B cell (primary cell): Measurements from ENCODE around the gene SH3TC1. TPM values are rescaled to one million over a fixed set of nuclear protein-coding genes. Genes with fewer than 3 reads are reported as not detected.

Experiments
- ATAC-seq: fragments of 200-7000 bp; cut with Tn5 transposase; one replicate; pipeline ENCODE4 v1.10.0; 2021; ENCODE audit warnings: low read depth, mild to moderate bottlenecking, moderate number of reproducible peaks, moderate library complexity
- CTCF ChIA-PET: fragments of 350-600 bp; sonication (Branson Sonifier 250); formaldehyde crosslinking; loops from one replicate; lab custom pipeline; 2021; ENCODE audit warnings: antibody characterized with exemption, inconsistent platforms; lab: Charles Lee
- POLR2A ChIA-PET: fragments of 350-600 bp; sonication (Branson Sonifier 250); formaldehyde crosslinking; loops from one replicate; lab custom pipeline; 2021; ENCODE audit warnings: antibody characterized with exemption; lab: Charles Lee
- DNase-seq: peaks from one replicate; pipeline ENCODE4 v3.0.0; 2013
- H2AFZ ChIP-seq: 2 replicates; pipeline ENCODE4 v1.6.1; 2012; ENCODE audit warnings: mild to moderate bottlenecking, low read depth, low read length; ENCODE audit not compliant: insufficient read depth, poor library complexity, severe bottlenecking
- H3K27ac ChIP-seq, 2 donors: 1 replicate in 1 of 2; 2 replicates in 1 of 2; pipeline ENCODE4 v1.5.1; 2012 to 2013; ENCODE audit warnings: low read length in 2 of 2, mild to moderate bottlenecking in 2 of 2, moderate library complexity in 1 of 2
- H3K27me3 ChIP-seq, 4 experiments: fragments of 200-600 bp in 1 of 4; sonication (generic) in 1 of 4; replicated peaks in 1 of 4; 1 replicate in 2 of 4; 2 replicates in 2 of 4; pipeline versions ENCODE4 v1.6.1 to v1.7.0; 2013 to 2016; ENCODE audit warnings: low read length in 3 of 4, mild to moderate bottlenecking in 2 of 4, mixed read lengths in 1 of 4, moderate library complexity in 1 of 4; ENCODE audit not compliant: insufficient read depth in 4 of 4, control insufficient read depth in 3 of 4; ENCODE audit errors: control extremely low read depth in 1 of 4
- H3K36me3 ChIP-seq, 2 experiments: replicated peaks in 1 of 2; 1 replicate in 1 of 2; 2 replicates in 1 of 2; pipeline versions ENCODE4 v1.6.1 to v1.7.1; 2013; ENCODE audit warnings: low read length in 1 of 2; ENCODE audit not compliant: insufficient read depth in 2 of 2, control insufficient read depth in 1 of 2; ENCODE audit errors: control extremely low read depth in 1 of 2, extremely low read depth in 1 of 2
- H3K4me1 ChIP-seq, 2 donors: fragments of 200-600 bp in 1 of 2; sonication (generic) in 1 of 2; 1 replicate in 1 of 2; 2 replicates in 1 of 2; pipeline versions ENCODE4 v1.5.1 to v1.6.1; 2013 to 2017; ENCODE audit warnings: low read length in 2 of 2; ENCODE audit not compliant: control insufficient read depth in 2 of 2, insufficient read depth in 2 of 2
- H3K4me2 ChIP-seq: replicated peaks from 2 replicates; pipeline ENCODE3; 2012; ENCODE audit warnings: mild to moderate bottlenecking, low read depth, low read length; ENCODE audit not compliant: poor library complexity, severe bottlenecking
- H3K4me3 ChIP-seq, 5 experiments: fragments of 200-600 bp in 1 of 5; sonication (generic) in 1 of 5; 1 replicate in 3 of 5; 2 replicates in 2 of 5; pipeline versions ENCODE4 v1.5.1 to v1.7.0; 2011 to 2016; ENCODE audit warnings: low read length in 4 of 5, mild to moderate bottlenecking in 4 of 5, low read depth in 2 of 5, control low read depth in 1 of 5, moderate library complexity in 1 of 5; ENCODE audit not compliant: insufficient read depth in 1 of 5; ENCODE audit errors: control extremely low read depth in 1 of 5, extremely low read depth in 1 of 5
- H3K79me2 ChIP-seq: fragments of 200-600 bp; sonication (generic); one replicate; pipeline ENCODE4 v1.6.0; 2016; ENCODE audit warnings: low read length; ENCODE audit not compliant: control insufficient read depth, insufficient read depth
- H3K9ac ChIP-seq: fragments of 200-600 bp; sonication (generic); 2 replicates; pipeline ENCODE4 v1.6.1; 2017; ENCODE audit warnings: mild to moderate bottlenecking, low read length, moderate library complexity
- H3K9me3 ChIP-seq, 3 donors: one replicate each; pipeline versions ENCODE4 v1.6.1 to v1.7.1; 2013; ENCODE audit warnings: low read length in 2 of 3; ENCODE audit not compliant: control insufficient read depth in 2 of 3, insufficient read depth in 1 of 3; ENCODE audit errors: control extremely low read depth in 1 of 3
- H4K20me1 ChIP-seq: 2 replicates; pipeline ENCODE4 v1.6.0; 2012; ENCODE audit warnings: mild to moderate bottlenecking, low read length; ENCODE audit not compliant: insufficient read depth, control insufficient read depth, poor library complexity, severe bottlenecking
- H3K27ac Mint-ChIP-seq: one replicate; pipeline ENCODE4 v1.8.0; 2021; ENCODE audit warnings: mixed read lengths
- H3K27me3 Mint-ChIP-seq: one replicate; pipeline ENCODE4 v1.8.0; 2021; ENCODE audit warnings: mixed read lengths
- H3K4me1 Mint-ChIP-seq: one replicate; pipeline ENCODE4 v1.8.0; 2021; ENCODE audit warnings: mixed read lengths
- H3K4me3 Mint-ChIP-seq: one replicate; pipeline ENCODE4 v1.8.0; 2021; ENCODE audit warnings: mixed read lengths
- H3K9me3 Mint-ChIP-seq: one replicate; pipeline ENCODE4 v1.8.0; 2022; ENCODE audit warnings: mixed read lengths; ENCODE audit not compliant: insufficient read depth
- EZH2 ChIP-seq: IDR thresholded peaks from 2 replicates; pipeline ENCODE4 v1.6.1; 2012; ENCODE audit warnings: borderline replicate concordance, low read depth, mild to moderate bottlenecking, moderate library complexity, low read length; ENCODE audit not compliant: insufficient read depth, poor library complexity, severe bottlenecking
- WGBS: methylation state at CpG from one replicate; pipeline ENCODE4 v1.1.5; 2013; ENCODE audit warnings: missing lambda C conversion rate; ENCODE audit not compliant: insufficient coverage; 5-methylcytosine and 5-hydroxymethylcytosine counted together
- intact Hi-C: fragments of 100-400 bp; cut with micrococcal nuclease; formaldehyde crosslinking; loops from one replicate; pipeline ENCODE4 v1.10.0; 2022
- polyA plus RNA-seq: library from polyadenylated mRNA; depleted of rRNA; stranded (reverse); fragments of >200 nt; gene quantifications from 2 replicates; pipeline ENCODE4 v1.2.3, GENCODE V29; 2012
- total RNA-seq, 2 donors: library from RNA; stranded (reverse); fragments of 120-200 nt in 1 of 2; gene quantifications; 1 replicate in 1 of 2; 2 replicates in 1 of 2; pipeline versions ENCODE4 v1.2.3 to v1.2.4, GENCODE V29; 2013 to 2022
- TF ChIP-seq, protein P1 (sequence below): fragments of 200-600 bp; IDR thresholded peaks from one replicate; pipeline ENCODE4 v1.8.0; 2022; ENCODE audit warnings: antibody characterized with exemption, mild to moderate bottlenecking

The SH3TC1 gene
- total and polyA plus RNA-seq, 2 donors (not counting 1 experiment from before 2014, with no cell fraction given): 63.8 to 388 TPM

DNA sequence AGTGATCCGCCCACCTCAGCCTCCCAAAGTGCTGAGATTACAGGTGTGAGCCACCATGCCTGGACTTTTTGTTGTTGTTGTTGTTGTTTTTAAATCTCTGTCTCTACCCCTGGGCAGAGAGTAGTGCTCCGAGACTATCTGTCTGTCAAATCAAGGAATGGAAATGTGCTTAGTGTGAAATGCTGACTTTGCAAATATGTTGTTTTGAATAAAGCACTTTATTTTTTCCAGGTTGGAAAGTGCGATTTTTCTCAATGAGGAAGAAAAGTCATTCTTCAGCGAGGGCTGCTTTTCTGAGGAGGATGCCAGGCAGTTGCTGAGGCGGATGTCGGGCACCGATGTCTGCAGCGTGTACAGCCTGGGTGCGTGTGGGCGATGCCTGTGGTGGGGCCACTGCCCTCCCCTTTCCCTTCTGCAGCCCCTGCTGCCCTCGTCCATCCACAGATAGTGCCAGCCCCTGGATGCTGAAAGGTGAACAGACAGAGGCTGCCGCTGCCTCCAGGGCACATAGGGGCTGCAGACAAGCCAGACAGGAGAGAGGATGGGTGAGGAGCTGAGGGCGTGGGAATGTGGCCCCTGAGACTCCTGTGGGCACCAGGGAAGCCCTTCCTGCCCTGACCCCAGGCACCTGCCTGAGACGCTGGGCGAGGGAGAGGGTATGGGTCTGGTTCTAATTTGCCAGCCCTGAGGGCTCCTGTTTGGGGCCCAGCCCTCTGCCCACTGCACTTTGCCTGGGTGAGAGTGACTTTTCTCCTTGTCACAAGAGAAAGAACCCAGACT, 23.7 kb downstream of the SH3TC1 start:
- intact Hi-C loops: no loop called here
- ATAC-seq (no peak), DNase-seq (no peak)
- H3K9me3 Mint-ChIP-seq: no peaks in the 10 kb centered on the region
- no peak overlapping the region for H3K27ac Mint-ChIP-seq
- peaks cover 19% of the 10 kb centered on the region for H3K4me1 Mint-ChIP-seq
- Histone ChIP-seq H4K20me1 (peaks cover 21% of the 10 kb centered on the region), H3K79me2 (no peaks in the 10 kb centered on the region), H3K4me2 (no peak overlapping the region), H3K9me3 (no peaks in the 10 kb centered on the region), H3K27ac (no peak overlapping the region), H3K9ac (no peak overlapping the region), H2AFZ (no peak overlapping the region), H3K36me3 (peaks cover 7 to 92% of the 10 kb centered on the region in 2 experiments), H3K4me1 (peaks cover 0 to 8% of the 10 kb centered on the region in 2 donors), H3K27me3 (no peaks in the 10 kb centered on the region), H3K4me3 (no peak overlapping the region)
- CTCF ChIA-PET: interaction anchor here (1.6 kb wide), 1 partner anchor 46 kb away, joined by 5 read pairs; no protein-coding TSS in a partner anchor
- H3K27me3 Mint-ChIP-seq: no peaks in the 10 kb centered on the region
- WGBS: 98% methylated on average over 8 of the region's 15 CpGs
- POLR2A ChIA-PET: interaction anchor here (0.7 to 1.0 kb wide), 2 partner anchors 60 to 64 kb away, joined by 3 to 5 read pairs; no protein-coding TSS in a partner anchor
- TF ChIP-seq EZH2: no peak
- TF ChIP-seq, protein P1, sequence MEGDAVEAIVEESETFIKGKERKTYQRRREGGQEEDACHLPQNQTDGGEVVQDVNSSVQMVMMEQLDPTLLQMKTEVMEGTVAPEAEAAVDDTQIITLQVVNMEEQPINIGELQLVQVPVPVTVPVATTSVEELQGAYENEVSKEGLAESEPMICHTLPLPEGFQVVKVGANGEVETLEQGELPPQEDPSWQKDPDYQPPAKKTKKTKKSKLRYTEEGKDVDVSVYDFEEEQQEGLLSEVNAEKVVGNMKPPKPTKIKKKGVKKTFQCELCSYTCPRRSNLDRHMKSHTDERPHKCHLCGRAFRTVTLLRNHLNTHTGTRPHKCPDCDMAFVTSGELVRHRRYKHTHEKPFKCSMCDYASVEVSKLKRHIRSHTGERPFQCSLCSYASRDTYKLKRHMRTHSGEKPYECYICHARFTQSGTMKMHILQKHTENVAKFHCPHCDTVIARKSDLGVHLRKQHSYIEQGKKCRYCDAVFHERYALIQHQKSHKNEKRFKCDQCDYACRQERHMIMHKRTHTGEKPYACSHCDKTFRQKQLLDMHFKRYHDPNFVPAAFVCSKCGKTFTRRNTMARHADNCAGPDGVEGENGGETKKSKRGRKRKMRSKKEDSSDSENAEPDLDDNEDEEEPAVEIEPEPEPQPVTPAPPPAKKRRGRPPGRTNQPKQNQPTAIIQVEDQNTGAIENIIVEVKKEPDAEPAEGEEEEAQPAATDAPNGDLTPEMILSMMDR: no peak
- no peak overlapping the region for H3K4me3 Mint-ChIP-seq
